Fibroblast of villous mesenchyme (primary cell): Measurements from ENCODE around the gene ANKRD13A. TPM values are rescaled to one million over a fixed set of nuclear protein-coding genes. Genes with fewer than 3 reads are reported as not detected.
"Not testable (repeated sequence)": the region's sequence is repeated elsewhere in the genome, so short reads cannot be mapped to it uniquely, and the experiment has no call there.

Source experiments
- DNase-seq: peaks from one replicate; pipeline ENCODE4 v3.0.0-alpha.2; 2010; ENCODE audit warnings: low read depth
- H3K4me3 ChIP-seq: 2 replicates; pipeline ENCODE4 v1.5.1; 2011; ENCODE audit warnings: low read depth, mild to moderate bottlenecking, low read length
- CTCF ChIP-seq: IDR thresholded peaks from 2 replicates; pipeline ENCODE4 v1.5.1; 2012; ENCODE audit warnings: low read depth, mild to moderate bottlenecking, low read length; ENCODE audit not compliant: insufficient read depth
- total RNA-seq: library from RNA; depleted of rRNA; stranded (reverse); fragments of >200 nt; gene quantifications from 2 replicates; pipeline ENCODE4 v1.2.3, GENCODE V29; 2012

ANKRD13A gene
- total RNA-seq, 1 donor, result 195 TPM

GRCh38 chr12:110071967-110072366 is 72.7 kb downstream of the ANKRD13A start:
- H3K4me3 ChIP-seq, result no peak overlapping the region
- DNase-seq, result no peak
- TF ChIP-seq CTCF, result no peak

- H3K4me3 ChIP-seq, DNase-seq: not testable (repeated sequence)
These were observed 73.4 kb downstream of the ANKRD13A start for GRCh38 chr12:110072636-110073035.

- peak overlapping the region; percentile 33 for H3K4me3 ChIP-seq
- no peak for DNase-seq
- TF ChIP-seq CTCF, result no peak
These were observed 74.0 kb downstream of the ANKRD13A start for GRCh38 chr12:110073049-110073831.

- H3K4me3 ChIP-seq, result no peak overlapping the region
- DNase-seq, result no peak
- no peak for TF ChIP-seq CTCF
These were observed 74.9 kb downstream of the ANKRD13A start for GRCh38 chr12:110074089-110074488.

GRCh38 chr12:110075880-110076279 is 76.7 kb downstream of the ANKRD13A start:
- no peak for DNase-seq
- TF ChIP-seq CTCF, result no peak
- no peak overlapping the region for H3K4me3 ChIP-seq

- no peak for TF ChIP-seq CTCF
- DNase-seq, result no peak
These were observed 78.6 kb downstream of the ANKRD13A start for GRCh38 chr12:110077800-110078199.

GRCh38 chr12:110079477-110080400 is 80.5 kb downstream of the ANKRD13A start:
- H3K4me3 ChIP-seq, result no peak overlapping the region
- no peak for TF ChIP-seq CTCF
- DNase-seq, result peak; percentile 56

More at GRCh38 chr12:110077800-110078199, 78.6 kb downstream of the ANKRD13A start:
- no peak overlapping the region for H3K4me3 ChIP-seq
